ENCODE data around the gene FFAR1. TPM values are rescaled to one million over a fixed set of nuclear protein-coding genes. Genes with fewer than 3 reads are reported as not detected.
A peak's percentile ranks its signal among the peaks of the same experiment; 100 is the strongest.

FFAR1 gene
- total RNA-seq, 2 experiments from 2014 or later: 9.8 to 11.4 TPM

DNA sequence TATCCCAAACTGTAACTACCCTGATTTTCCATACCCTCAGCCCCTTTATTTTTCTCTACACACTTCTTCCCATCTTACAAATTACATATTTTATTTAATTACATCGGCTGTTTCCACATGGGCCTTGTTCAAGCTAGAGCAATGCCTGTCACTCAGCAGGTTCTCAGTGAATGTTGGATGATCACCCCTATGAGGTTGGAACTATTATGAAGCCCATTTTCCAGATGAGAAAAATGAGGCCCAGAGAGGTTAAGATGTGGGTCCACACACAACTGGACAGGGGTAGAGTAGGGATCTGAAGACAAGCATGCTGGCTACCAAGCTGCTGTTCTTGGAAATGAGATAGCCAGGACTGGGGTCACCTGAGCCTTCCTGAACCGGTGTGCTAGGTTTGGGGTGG lies 45.7 kb upstream of the FFAR1 start:
- Histone ChIP-seq H3K9me3 (ENCODE audit: low read length) (no peaks in the 10 kb centered on the region), H3K36me3 (ENCODE audit: insufficient read depth, low read length) (0 out of 2 replicates have a peak, but pooled peaks cover 3% of the 10 kb centered on the region), H3K4me2 (ENCODE audit: low read length) (no peak overlapping the region), H3K27ac (ENCODE audit: low read depth, low read length, poor library complexity, severe bottlenecking) (no peak overlapping the region), H3K9me2 (ENCODE audit: insufficient read depth, low read length) (no peaks in the 10 kb centered on the region), H3K4me1 (ENCODE audit: insufficient read depth, low read length, poor library complexity, severe bottlenecking) (peaks cover 63% of the 10 kb centered on the region), H4K20me1 (ENCODE audit: insufficient read depth, low read length) (no peaks in the 10 kb centered on the region), H2AFZ (ENCODE audit: low read length) (no peak overlapping the region), H3K79me2 (ENCODE audit: insufficient read depth, low read depth, low read length) (no peaks in the 10 kb centered on the region), H3K4me3 (ENCODE audit: low read depth, low read length, poor library complexity, severe bottlenecking) (no peak overlapping the region)
- CTCF ChIA-PET (ENCODE audit: unreplicated experiment): no interaction called here
- BruUV-seq (replicated peaks): no TSS peak
- intact Hi-C loops (cut with micrococcal nuclease; ENCODE audit: unreplicated experiment): no loop called here
- POLR2A ChIA-PET: interaction anchor here (0.7 kb wide), 1 partner anchor 99 kb away, joined by 7 read pairs; no protein-coding TSS in a partner anchor
- no peak for DNase-seq (ENCODE audit: low spot score)
- no peak for TF ChIP-seq EZH2phosphoT487 (IDR thresholded peaks at IDR 0.05; ENCODE audit: borderline replicate concordance, low read depth, low read length)
- TF ChIP-seq, protein P1, sequence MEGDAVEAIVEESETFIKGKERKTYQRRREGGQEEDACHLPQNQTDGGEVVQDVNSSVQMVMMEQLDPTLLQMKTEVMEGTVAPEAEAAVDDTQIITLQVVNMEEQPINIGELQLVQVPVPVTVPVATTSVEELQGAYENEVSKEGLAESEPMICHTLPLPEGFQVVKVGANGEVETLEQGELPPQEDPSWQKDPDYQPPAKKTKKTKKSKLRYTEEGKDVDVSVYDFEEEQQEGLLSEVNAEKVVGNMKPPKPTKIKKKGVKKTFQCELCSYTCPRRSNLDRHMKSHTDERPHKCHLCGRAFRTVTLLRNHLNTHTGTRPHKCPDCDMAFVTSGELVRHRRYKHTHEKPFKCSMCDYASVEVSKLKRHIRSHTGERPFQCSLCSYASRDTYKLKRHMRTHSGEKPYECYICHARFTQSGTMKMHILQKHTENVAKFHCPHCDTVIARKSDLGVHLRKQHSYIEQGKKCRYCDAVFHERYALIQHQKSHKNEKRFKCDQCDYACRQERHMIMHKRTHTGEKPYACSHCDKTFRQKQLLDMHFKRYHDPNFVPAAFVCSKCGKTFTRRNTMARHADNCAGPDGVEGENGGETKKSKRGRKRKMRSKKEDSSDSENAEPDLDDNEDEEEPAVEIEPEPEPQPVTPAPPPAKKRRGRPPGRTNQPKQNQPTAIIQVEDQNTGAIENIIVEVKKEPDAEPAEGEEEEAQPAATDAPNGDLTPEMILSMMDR (conservative IDR thresholded peaks at IDR 0.05; ENCODE audit: low read length): no peak

DNA sequence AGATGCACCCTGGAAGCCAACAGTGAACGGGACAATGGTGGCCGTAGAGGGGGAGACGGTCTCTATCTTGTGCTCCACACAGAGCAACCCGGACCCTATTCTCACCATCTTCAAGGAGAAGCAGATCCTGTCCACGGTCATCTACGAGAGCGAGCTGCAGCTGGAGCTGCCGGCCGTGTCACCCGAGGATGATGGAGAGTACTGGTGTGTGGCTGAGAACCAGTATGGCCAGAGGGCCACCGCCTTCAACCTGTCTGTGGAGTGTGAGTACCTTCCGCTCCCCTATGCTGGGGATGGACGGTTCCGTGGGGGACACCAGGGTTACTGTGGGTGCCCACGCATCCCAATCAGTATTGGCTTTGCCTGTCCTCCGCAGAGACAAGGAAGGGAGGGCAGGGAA lies 45.3 kb upstream of the FFAR1 start:
- peaks cover 63% of the 10 kb centered on the region for H3K4me1 ChIP-seq (ENCODE audit: insufficient read depth, low read length, poor library complexity, severe bottlenecking)
- DNase-seq (ENCODE audit: low spot score): no peak
- ChIA-PET CTCF (ENCODE audit: unreplicated experiment) (no interaction called here), POLR2A (interaction anchor here (0.5 kb wide), 1 partner anchor 16 kb away, joined by 4 read pairs; no protein-coding TSS in a partner anchor)
- H3K36me3 ChIP-seq (ENCODE audit: insufficient read depth, low read length): 0 out of 2 replicates have a peak, but pooled peaks cover 3% of the 10 kb centered on the region
- H3K27ac ChIP-seq (ENCODE audit: low read depth, low read length, poor library complexity, severe bottlenecking): no peak overlapping the region
- H3K4me3 ChIP-seq (ENCODE audit: low read depth, low read length, poor library complexity, severe bottlenecking): no peak overlapping the region
- no peak overlapping the region for H3K4me2 ChIP-seq (ENCODE audit: low read length)
- no peak overlapping the region for H2AFZ ChIP-seq (ENCODE audit: low read length)
- intact Hi-C loops (cut with micrococcal nuclease; ENCODE audit: unreplicated experiment): no loop called here
- no peaks in the 10 kb centered on the region for H3K9me2 ChIP-seq (ENCODE audit: insufficient read depth, low read length)
- no TSS peak for BruUV-seq (replicated peaks)
- H4K20me1 ChIP-seq (ENCODE audit: insufficient read depth, low read length): no peaks in the 10 kb centered on the region
- no peaks in the 10 kb centered on the region for H3K79me2 ChIP-seq (ENCODE audit: insufficient read depth, low read depth, low read length)
- no peaks in the 10 kb centered on the region for H3K9me3 ChIP-seq (ENCODE audit: low read length)
- no peak for TF ChIP-seq EZH2phosphoT487 (IDR thresholded peaks at IDR 0.05; ENCODE audit: borderline replicate concordance, low read depth, low read length)
- TF ChIP-seq, protein P1 (conservative IDR thresholded peaks at IDR 0.05; ENCODE audit: low read length): no peak

DNA sequence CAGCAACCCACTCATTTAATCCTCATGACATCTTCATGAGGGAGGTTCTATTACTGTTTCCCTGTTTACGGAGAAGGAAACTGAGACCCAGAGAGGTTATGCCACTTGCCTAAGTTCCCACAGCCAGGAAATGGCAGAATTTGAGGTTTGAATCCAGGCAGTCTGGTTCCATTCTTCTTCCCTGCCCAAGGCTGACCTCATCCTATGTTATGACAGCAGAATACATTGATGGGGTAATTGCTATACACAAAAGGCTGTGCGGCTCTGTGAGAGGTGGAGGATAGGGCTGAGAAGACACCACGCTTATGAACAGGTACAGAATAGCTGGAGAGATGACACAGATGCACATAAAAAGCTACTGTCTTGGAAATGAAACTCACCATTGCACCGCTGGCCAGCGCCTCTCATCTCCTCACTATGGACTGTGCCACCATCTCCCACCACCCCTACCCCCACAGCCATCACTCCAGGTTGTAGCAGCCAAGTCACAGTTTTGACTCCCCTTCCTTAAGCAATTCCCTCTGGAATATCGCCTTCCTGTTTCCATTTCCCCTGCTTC lies 44.3 kb upstream of the FFAR1 start:
- ChIA-PET CTCF (ENCODE audit: unreplicated experiment) (no interaction called here), POLR2A (no interaction called here)
- Histone ChIP-seq H2AFZ (ENCODE audit: low read length) (no peak overlapping the region), H3K4me2 (ENCODE audit: low read length) (0 out of 2 replicates have a peak overlapping the region, but pooled peaks have one; percentile 1), H3K4me1 (ENCODE audit: insufficient read depth, low read length, poor library complexity, severe bottlenecking) (peaks cover 63% of the 10 kb centered on the region), H4K20me1 (ENCODE audit: insufficient read depth, low read length) (no peaks in the 10 kb centered on the region), H3K27ac (ENCODE audit: low read depth, low read length, poor library complexity, severe bottlenecking) (no peak overlapping the region), H3K36me3 (ENCODE audit: insufficient read depth, low read length) (no peaks in the 10 kb centered on the region), H3K9me2 (ENCODE audit: insufficient read depth, low read length) (no peaks in the 10 kb centered on the region), H3K4me3 (ENCODE audit: low read depth, low read length, poor library complexity, severe bottlenecking) (no peak overlapping the region), H3K9me3 (ENCODE audit: low read length) (no peaks in the 10 kb centered on the region), H3K79me2 (ENCODE audit: insufficient read depth, low read depth, low read length) (no peaks in the 10 kb centered on the region)
- intact Hi-C loops (cut with micrococcal nuclease; ENCODE audit: unreplicated experiment): no loop called here
- DNase-seq (ENCODE audit: low spot score): no peak
- BruUV-seq (replicated peaks): no TSS peak
- TF ChIP-seq EZH2phosphoT487 (IDR thresholded peaks at IDR 0.05; ENCODE audit: borderline replicate concordance, low read depth, low read length): no peak
- TF ChIP-seq, protein P1 (conservative IDR thresholded peaks at IDR 0.05; ENCODE audit: low read length): no peak
